ENCODE data around the gene SUCLG1. TPM values are rescaled to one million over a fixed set of nuclear protein-coding genes. Genes with fewer than 3 reads are reported as not detected.
"Not testable (repeated sequence)": the region's sequence is repeated elsewhere in the genome, so short reads cannot be mapped to it uniquely, and the experiment has no call there.

SUCLG1 gene
- total RNA-seq, 1 donor from 2014 or later: 58.9 TPM

DNA sequence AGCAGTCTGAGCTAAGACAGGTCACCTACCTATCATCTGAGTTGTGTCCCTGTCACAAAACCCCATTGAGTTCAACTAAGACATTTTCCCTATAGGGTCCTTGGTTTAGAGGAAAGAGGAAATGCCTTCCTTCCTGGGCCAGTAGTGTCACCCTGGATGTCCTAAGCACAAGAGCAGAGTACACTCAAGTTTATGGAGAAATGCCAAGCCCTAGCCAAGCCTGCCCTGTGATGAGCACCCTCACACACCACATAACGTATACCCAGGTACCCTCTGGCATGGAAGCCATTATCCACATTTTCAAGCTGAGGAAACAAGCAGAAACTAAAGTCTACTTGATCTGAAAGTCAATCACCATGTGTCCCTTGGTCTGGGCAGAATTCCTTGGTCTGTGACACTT lies 37.3 kb downstream of the SUCLG1 start:
- no peak overlapping the region for H3K4me3 ChIP-seq
- DNase-seq (no peak), ATAC-seq (peak in 1 of 2 donors; percentile 26)
- no peaks in the 10 kb centered on the region for H3K27me3 ChIP-seq (ENCODE audit: low read depth)
- TF ChIP-seq, protein P1, sequence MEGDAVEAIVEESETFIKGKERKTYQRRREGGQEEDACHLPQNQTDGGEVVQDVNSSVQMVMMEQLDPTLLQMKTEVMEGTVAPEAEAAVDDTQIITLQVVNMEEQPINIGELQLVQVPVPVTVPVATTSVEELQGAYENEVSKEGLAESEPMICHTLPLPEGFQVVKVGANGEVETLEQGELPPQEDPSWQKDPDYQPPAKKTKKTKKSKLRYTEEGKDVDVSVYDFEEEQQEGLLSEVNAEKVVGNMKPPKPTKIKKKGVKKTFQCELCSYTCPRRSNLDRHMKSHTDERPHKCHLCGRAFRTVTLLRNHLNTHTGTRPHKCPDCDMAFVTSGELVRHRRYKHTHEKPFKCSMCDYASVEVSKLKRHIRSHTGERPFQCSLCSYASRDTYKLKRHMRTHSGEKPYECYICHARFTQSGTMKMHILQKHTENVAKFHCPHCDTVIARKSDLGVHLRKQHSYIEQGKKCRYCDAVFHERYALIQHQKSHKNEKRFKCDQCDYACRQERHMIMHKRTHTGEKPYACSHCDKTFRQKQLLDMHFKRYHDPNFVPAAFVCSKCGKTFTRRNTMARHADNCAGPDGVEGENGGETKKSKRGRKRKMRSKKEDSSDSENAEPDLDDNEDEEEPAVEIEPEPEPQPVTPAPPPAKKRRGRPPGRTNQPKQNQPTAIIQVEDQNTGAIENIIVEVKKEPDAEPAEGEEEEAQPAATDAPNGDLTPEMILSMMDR (IDR thresholded peaks at IDR 0.05): no peak
- H3K4me1 ChIP-seq: no peaks in the 10 kb centered on the region
- no peak overlapping the region for H3K27ac ChIP-seq
- H3K36me3 ChIP-seq: peaks cover 44% of the 10 kb centered on the region
- no peaks in the 10 kb centered on the region for H3K9me3 ChIP-seq
- intact Hi-C loops (cut with DNase I): no loop called here

GRCh38 chr2:84421197-84421596 lies 37.9 kb downstream of the SUCLG1 start:
- DNase-seq (no peak), ATAC-seq (no peak)
- no peak overlapping the region for H3K4me3 ChIP-seq
- H3K4me1 ChIP-seq: no peaks in the 10 kb centered on the region
- H3K27ac ChIP-seq: no peak overlapping the region
- intact Hi-C loops (cut with DNase I): no loop called here
- H3K36me3 ChIP-seq: peaks cover 39% of the 10 kb centered on the region
- TF ChIP-seq, protein P1 (IDR thresholded peaks at IDR 0.05): no peak
- H3K27me3 ChIP-seq (ENCODE audit: low read depth): no peaks in the 10 kb centered on the region
- H3K9me3 ChIP-seq: no peaks in the 10 kb centered on the region

- Histone ChIP-seq H3K36me3 (peaks cover 4% of the 10 kb centered on the region), H3K27me3 (ENCODE audit: low read depth) (no peaks in the 10 kb centered on the region), H3K27ac (no peak overlapping the region), H3K4me1 (no peaks in the 10 kb centered on the region), H3K9me3 (no peaks in the 10 kb centered on the region), H3K4me3 (no peak overlapping the region)
- ATAC-seq (no peak), DNase-seq (no peak)
- TF ChIP-seq, protein P1 (IDR thresholded peaks at IDR 0.05): no peak
- intact Hi-C loops (cut with DNase I): no loop called here
Measured at GRCh38 chr2:84417453-84418145, 41.5 kb downstream of the SUCLG1 start.

GRCh38 chr2:84409531-84409930 lies 49.5 kb downstream of the SUCLG1 start:
- no peak for DNase-seq
- intact Hi-C loops (cut with DNase I): no loop called here

DNA sequence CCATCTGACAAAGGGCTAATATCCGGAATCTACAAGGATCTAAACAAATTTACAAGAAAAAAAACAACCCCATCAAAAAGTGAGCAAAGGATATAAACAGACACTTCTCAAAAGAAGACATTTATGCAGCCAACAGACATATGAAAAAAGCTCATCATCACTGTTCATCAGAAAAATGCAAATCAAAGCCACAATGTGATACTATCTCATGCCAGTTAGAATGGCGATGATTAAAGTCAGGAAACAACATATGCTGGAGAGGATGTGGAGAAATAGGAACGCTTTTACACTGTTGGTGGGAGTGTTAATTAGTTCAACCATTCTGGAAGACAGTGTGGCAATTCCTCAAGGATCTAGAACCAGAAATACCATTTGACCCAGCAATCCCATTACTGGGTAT lies 57.0 kb downstream of the SUCLG1 start:
- DNase-seq; H3K4me3 ChIP-seq; H3K9me3 ChIP-seq; H3K27ac ChIP-seq; ATAC-seq; H3K27me3 ChIP-seq (ENCODE audit: low read depth); intact Hi-C loops (cut with DNase I); H3K4me1 ChIP-seq; H3K36me3 ChIP-seq: not testable (repeated sequence)

More at GRCh38 chr2:84409531-84409930, 49.5 kb downstream of the SUCLG1 start:
- Histone ChIP-seq H3K27ac (no peak overlapping the region), H3K4me3 (no peak overlapping the region), H3K36me3 (no peaks in the 10 kb centered on the region), H3K4me1 (no peaks in the 10 kb centered on the region), H3K9me3 (no peaks in the 10 kb centered on the region), H3K27me3 (ENCODE audit: low read depth) (no peaks in the 10 kb centered on the region)
- TF ChIP-seq, protein P1 (IDR thresholded peaks at IDR 0.05): no peak
- ATAC-seq: no peak

- not testable (repeated sequence) for ATAC-seq
Measured at GRCh38 chr2:84399839-84400238, 59.2 kb downstream of the SUCLG1 start.

More at GRCh38 chr2:84399839-84400238, 59.2 kb downstream of the SUCLG1 start:
- DNase-seq; H3K27ac ChIP-seq; intact Hi-C loops (cut with DNase I); H3K36me3 ChIP-seq; H3K4me1 ChIP-seq; H3K9me3 ChIP-seq; H3K4me3 ChIP-seq; H3K27me3 ChIP-seq (ENCODE audit: low read depth): not testable (repeated sequence)

Measured in lower lobe of right lung (tissue), 2 donors.